Loucy (cell line): Measurements from ENCODE around the gene SHPK.

Source experiments
- CTCF ChIP-seq: fragments of 200-600 bp; sonication (generic); conservative IDR thresholded peaks from 2 replicates; pipeline ENCODE4 v1.5.1; 2014; ENCODE audit warnings: mild to moderate bottlenecking, antibody characterized with exemption, low read length
- EZH2phosphoT487 ChIP-seq: fragments of 200-600 bp; IDR thresholded peaks from 2 replicates; pipeline ENCODE4 v1.6.1; 2018; ENCODE audit warnings: antibody characterized with exemption, mild to moderate bottlenecking, moderate library complexity, borderline replicate concordance

- TF ChIP-seq CTCF (no peak), EZH2phosphoT487 (no peak)
Measured at GRCh38 chr17:3665834-3666233, 29.8 kb upstream of the SHPK start.
